Fibroblast of the conjunctiva (primary cell): Measurements from ENCODE around the gene CCDC39.
A peak's percentile ranks its signal among the peaks of the same experiment; 100 is the strongest.
"Not testable (repeated sequence)": the region's sequence is repeated elsewhere in the genome, so short reads cannot be mapped to it uniquely, and the experiment has no call there.

Experiments used
- DNase-seq: peaks from one replicate; pipeline ENCODE4 v3.0.0-alpha.2; 2010; ENCODE audit warnings: low read depth

CCDC39 gene

GRCh38 chr3:180619723-180620122, 59.6 kb downstream of the CCDC39 start:
- DNase-seq: no peak

- not testable (repeated sequence) for DNase-seq
These were observed 60.7 kb downstream of the CCDC39 start for GRCh38 chr3:180618563-180618962.

- DNase-seq: no peak
These were observed 62.2 kb downstream of the CCDC39 start for GRCh38 chr3:180617049-180617448.

- no peak for DNase-seq
These were observed 63.3 kb downstream of the CCDC39 start for GRCh38 chr3:180615954-180616353.

GRCh38 chr3:180612364-180612763, 66.9 kb downstream of the CCDC39 start:
- no peak for DNase-seq

- DNase-seq: no peak
These were observed 68.3 kb downstream of the CCDC39 start for GRCh38 chr3:180611006-180611405.

- peak; percentile 92 for DNase-seq
These were observed 77.3 kb downstream of the CCDC39 start, which contains the start of gene TTC14 for GRCh38 chr3:180601688-180602666. Gene TTC14 (plus strand): TSS chr3:180602163. CDS start chr3:180602262, 99 bp downstream.

GRCh38 chr3:180600473-180600872, 78.8 kb downstream of the CCDC39 start:
- DNase-seq: no peak

GRCh38 chr3:180595559-180595935, 83.7 kb downstream of the CCDC39 start:
- DNase-seq: no peak

GRCh38 chr3:180594631-180595558, 84.4 kb downstream of the CCDC39 start:
- DNase-seq: peak; percentile 43

GRCh38 chr3:180593631-180594030, 85.7 kb downstream of the CCDC39 start:
- not testable (repeated sequence) for DNase-seq

- no peak for DNase-seq
These were observed 88.9 kb downstream of the CCDC39 start for GRCh38 chr3:180590396-180590795.

GRCh38 chr3:180580934-180581333, 98.4 kb downstream of the CCDC39 start:
- no peak for DNase-seq

- DNase-seq: no peak
These were observed 103.7 kb downstream of the CCDC39 start for GRCh38 chr3:180575571-180575970.

GRCh38 chr3:180571831-180572598, 107.3 kb downstream of the CCDC39 start:
- DNase-seq: no peak

GRCh38 chr3:180570238-180570637, 109.1 kb downstream of the CCDC39 start:
- DNase-seq: no peak

GRCh38 chr3:180564676-180565075, 114.6 kb downstream of the CCDC39 start:
- DNase-seq: no peak
